NAMALWA (cell line): ENCODE data around the gene NUDT22.
A peak's percentile ranks its signal among the peaks of the same experiment; 100 is the strongest.

Experiments used
- DNase-seq: peaks from one replicate; pipeline ENCODE4 v3.0.0-alpha.2; 2015; ENCODE audit warnings: low spot score

The NUDT22 gene

DNA sequence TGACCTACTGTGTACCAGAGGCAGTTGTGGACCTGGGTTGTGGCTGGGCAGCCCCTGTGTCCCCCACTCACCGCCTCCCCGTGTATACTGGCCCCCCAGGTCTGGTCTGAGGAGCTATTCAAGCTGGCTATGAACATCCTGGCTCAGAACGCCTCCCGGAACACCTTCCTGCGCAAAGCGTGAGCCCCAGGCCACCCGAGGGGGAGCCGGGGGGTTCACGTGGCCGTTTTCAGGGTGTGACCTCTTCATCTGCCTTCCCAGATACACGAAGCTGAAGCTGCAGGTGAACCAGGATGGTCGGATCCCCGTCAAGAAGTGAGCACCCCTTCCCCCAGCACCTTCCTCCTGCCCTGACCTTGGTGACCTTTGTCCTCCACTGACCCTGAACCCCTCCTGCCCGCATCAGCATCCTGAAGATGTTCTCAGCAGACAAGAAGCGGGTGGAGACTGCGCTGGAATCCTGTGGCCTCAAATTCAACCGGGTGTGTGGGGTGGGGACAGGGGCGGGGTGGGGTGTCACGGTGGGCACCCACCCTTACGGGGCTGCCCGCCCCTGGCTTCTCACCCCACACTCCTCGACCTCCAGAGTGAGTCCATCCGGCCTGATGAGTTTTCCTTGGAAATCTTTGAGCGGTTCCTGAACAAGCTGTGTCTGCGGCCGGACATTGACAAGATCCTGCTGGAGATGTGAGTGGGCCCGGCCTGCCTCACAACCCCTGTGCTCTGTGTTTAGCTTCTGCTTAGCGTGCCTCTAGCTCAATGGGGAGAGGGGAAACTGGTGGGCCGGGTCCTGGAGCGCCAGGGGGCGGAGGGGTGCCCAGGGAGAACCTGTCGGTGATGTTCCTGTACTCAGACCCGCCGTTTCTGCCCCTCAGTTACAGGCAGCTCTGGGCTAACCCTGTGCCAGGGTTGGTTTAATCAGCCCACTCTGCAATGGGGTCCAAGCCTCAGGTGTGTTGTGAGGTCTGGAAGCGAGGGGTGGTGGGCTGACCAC lies 29.4 kb downstream of the NUDT22 start:
- DNase-seq: no peak

GRCh38 chr11:64256300-64256699 lies 30.2 kb downstream of the NUDT22 start:
- no peak for DNase-seq

- no peak for DNase-seq
Observed at GRCh38 chr11:64258356-64258755, 32.3 kb downstream of the NUDT22 start.

GRCh38 chr11:64258946-64259532 lies 33.0 kb downstream of the NUDT22 start:
- no peak for DNase-seq

- DNase-seq: no peak
Observed at GRCh38 chr11:64259533-64260067, 33.5 kb downstream of the NUDT22 start.

GRCh38 chr11:64260147-64260708 lies 34.2 kb downstream of the NUDT22 start:
- no peak for DNase-seq

DNA sequence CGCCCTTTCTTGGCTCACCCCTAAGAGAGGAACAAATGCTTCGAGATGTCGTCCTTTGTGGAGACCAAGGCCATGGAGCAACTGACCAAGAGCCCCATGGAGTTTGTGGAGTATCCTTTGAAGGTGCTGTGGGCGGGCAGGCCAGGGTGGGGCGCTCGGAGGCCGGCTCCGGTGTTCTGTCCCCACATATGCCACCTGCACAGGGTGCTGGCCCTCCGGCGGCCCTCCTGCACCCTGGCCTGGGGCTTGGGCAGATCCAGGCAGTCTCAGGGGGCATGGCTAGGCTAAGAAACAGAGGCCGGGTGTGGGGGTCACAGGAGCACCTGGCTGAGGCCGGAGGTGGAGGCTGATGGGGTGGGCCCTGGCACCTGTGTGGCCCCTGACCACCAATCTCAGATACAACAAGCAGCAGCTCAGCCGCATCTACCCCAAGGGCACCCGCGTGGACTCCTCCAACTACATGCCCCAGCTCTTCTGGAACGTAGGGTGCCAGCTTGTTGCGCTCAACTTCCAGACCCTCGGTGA lies 35.5 kb downstream of the NUDT22 start:
- no peak for DNase-seq

- no peak for DNase-seq
Observed at GRCh38 chr11:64262271-64263002, 36.4 kb downstream of the NUDT22 start.

DNA sequence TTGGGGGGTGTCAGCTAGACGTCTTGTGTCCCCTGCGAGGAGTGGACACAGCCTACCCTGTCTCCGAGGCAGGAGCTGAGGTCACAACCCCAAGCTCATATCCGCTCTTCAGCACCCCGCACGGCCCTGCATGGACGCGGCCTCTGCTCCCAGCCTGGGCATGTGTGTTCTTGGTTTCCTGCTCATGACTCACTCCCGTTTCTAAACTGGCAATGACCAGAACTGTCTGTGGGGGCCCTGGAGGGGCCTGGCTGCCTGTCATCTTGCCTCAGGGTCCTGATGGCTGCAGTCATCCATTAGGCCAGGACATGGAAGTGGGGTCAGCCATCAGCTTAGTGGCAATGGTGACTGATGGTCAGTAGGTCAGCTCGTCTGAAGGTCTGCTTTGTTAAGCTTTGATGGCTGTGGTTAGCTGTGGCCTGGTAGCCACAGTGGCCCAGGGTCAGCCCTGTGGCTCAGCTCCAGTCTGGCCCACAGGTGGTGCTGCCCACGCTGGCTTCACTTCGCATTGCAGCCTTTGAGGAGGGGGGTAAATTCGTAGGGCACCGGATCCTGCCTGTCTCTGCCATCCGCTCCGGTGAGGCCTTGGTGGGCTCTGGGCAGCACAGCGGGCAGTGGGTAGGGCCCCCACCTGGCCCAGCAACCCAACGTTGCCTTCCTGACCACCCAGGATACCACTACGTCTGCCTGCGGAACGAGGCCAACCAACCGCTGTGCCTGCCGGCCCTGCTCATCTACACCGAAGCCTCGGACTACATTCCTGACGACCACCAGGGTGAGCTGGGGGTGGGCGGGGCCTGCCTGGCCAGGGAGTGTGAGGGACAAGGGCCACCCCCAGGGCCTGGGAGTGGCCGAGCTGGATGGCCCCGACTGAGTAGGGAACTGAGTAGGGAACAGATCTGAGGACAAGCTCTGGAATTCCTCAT lies 37.2 kb downstream of the NUDT22 start:
- no peak for DNase-seq

GRCh38 chr11:64263947-64264317 lies 37.9 kb downstream of the NUDT22 start:
- no peak for DNase-seq

DNA sequence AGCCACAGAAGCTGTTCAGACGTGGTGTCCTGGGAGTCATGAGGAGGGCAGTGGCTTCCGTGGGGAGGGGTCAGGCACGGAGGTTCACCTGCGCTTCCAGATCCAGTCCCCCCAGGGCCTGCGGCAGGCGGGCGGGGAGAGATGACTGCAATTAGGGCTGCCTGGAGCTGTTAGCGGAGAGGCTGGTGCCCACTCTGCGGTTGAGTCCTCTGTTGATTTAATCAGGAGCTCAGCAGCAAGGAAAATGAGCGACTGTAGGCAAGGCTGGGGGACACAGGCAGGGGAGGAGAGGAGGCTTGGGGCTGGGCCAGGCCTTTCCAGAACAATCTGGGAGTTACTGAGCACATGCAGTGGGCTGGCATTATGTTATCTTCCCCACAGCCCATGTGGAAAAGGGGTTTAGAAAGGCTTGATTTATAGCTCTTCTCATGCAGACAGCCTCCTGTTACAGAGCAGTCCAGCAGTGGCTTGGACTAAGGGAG lies 38.3 kb downstream of the NUDT22 start:
- no peak for DNase-seq

DNA sequence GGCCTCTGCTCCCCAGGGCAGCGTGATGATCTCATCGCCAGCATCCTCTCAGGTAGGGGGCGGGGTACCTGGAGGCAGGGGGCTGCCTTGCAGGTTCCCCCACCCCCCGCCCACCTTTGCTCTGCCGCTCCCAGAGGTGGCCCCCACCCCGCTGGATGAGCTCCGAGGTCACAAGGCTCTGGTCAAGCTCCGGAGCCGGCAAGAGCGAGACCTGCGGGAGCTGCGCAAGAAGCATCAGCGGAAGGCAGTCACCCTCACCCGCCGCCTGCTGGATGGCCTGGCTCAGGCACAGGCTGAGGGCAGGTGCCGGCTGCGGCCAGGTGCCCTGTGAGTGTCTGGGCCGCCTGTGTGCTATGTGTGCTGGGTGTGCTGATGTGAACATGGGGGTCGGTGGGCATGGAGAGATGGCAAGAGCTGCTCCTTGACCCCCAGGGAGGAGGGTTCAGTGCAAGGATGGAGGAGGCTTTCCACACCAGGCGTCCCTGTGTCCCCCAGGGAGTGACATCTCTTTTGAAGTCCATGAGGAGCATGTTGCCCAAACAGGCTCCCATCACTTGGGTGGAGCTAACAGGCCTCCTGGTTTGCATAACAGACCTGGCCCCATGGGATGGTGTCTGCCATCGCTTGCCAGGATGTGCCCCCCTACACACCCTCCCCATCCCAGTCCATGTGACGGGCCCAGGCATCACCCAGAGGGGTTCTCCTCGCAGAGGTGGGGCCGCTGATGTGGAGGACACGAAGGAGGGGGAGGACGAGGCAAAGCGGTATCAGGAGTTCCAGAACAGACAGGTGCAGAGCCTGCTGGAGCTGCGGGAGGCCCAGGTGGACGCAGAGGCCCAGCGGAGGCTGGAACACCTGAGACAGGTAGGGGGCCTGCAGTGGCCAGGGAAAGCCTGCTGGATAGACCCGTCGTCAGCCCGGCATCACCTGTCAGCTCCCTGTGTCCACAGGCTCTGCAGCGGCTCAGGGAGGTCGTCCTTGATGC lies 39.4 kb downstream of the NUDT22 start:
- no peak for DNase-seq

DNA sequence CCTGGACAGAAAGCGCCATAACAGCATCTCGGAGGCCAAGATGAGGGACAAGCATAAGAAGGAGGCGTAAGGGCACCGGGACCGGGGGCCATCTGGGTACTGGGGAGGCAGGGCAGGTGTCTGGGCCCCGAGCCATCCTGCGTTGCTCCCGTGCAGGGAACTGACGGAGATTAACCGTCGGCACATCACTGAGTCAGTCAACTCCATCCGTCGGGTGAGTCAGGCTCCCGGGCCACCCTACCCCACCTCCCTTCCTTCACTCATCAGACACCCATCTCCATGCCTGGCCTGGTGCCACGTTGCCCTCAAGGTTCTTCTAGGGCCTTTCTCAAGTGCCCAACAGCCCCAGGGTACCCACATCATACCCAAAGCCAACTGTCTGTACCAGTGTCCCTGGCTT lies 40.3 kb downstream of the NUDT22 start:
- no peak for DNase-seq

DNA sequence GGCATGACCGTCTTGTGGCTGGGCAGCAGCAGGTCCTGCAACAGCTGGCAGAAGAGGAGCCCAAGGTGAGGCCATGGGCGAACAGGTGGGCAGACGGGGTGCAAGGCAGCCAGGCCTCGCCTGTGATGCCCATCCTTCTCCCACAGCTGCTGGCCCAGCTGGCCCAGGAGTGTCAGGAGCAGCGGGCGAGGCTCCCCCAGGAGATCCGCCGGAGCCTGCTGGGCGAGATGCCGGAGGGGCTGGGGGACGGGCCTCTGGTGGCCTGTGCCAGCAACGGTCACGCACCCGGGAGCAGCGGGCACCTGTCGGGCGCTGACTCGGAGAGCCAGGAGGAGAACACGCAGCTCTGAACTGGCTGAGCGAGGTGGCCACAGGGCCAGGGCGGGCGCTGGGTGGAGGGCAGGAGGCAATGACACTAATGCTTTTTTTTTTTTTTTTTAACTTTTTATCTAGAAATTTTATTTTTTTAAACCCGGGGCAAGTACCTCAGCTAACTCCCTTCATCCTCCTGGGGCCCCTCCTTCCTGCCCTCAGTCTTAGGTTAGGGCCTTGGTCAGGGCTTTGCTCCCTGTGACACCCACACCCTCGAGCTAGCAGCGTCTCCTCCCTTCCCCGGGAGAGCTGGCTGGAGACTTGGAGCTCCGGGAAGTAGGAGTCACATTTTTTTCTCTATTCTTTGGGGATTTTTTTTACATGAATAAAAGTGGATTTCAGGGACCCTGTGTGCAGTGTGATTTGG lies 41.3 kb downstream of the NUDT22 start:
- DNase-seq: no peak

- DNase-seq: no peak
Observed at GRCh38 chr11:64268025-64268892, 42.2 kb downstream of the NUDT22 start.

GRCh38 chr11:64268893-64269539 lies 42.9 kb downstream of the NUDT22 start:
- DNase-seq: peak; percentile 50

GRCh38 chr11:64269540-64270220 lies 43.6 kb downstream of the NUDT22 start:
- peak; percentile 99 for DNase-seq
